CD4-positive, alpha-beta T cell treated with Interleukin-17A for 1 hour (primary cell): ENCODE results near the gene BHLHA15.
A peak's percentile ranks its signal among the peaks of the same experiment; 100 is the strongest.

Source experiments
- DNase-seq: peaks from one replicate; pipeline ENCODE4 v3.0.0-alpha.2; 2020

The BHLHA15 gene

DNA sequence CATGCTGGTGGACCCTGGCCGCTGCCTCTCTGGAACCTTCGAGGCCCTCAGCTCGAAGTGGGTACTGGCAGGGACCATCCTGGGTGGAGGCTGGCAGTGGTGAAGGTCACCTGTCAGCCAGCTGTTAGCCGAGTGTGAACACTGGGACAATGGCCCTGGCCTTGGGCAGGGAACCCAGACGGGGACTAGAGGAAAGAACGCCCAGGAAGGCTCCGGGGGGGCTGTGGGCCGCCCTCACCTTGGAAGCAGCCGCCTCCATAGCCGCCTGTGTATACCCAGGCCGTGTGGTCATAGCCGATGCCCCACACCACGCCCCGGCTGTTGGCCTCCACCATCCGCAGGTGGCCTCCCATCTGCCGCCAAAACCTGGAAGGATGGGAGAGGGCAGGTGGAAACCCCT, 17.6 kb downstream of the BHLHA15 start:
- no peak for DNase-seq

DNA sequence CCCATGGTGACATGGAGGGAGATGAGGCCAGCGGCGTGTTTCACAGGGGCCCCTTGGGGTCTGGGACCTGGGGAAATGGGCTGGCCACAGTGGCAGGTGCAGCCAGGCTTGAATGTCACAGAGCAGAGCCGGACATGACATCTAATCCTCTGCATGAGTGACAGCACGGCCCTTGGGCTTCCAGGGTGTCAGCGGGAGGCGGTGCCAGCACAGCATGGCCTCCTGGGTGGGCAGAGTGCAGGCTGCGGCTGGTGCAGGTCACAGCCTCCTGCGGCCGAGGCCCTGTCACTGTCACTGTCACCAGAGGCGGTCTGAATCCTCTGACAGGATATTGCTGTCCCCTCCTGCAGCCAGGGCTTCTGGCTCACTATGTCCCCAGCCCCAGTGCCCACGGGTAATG, 18.2 kb downstream of the BHLHA15 start:
- DNase-seq = no peak

DNA sequence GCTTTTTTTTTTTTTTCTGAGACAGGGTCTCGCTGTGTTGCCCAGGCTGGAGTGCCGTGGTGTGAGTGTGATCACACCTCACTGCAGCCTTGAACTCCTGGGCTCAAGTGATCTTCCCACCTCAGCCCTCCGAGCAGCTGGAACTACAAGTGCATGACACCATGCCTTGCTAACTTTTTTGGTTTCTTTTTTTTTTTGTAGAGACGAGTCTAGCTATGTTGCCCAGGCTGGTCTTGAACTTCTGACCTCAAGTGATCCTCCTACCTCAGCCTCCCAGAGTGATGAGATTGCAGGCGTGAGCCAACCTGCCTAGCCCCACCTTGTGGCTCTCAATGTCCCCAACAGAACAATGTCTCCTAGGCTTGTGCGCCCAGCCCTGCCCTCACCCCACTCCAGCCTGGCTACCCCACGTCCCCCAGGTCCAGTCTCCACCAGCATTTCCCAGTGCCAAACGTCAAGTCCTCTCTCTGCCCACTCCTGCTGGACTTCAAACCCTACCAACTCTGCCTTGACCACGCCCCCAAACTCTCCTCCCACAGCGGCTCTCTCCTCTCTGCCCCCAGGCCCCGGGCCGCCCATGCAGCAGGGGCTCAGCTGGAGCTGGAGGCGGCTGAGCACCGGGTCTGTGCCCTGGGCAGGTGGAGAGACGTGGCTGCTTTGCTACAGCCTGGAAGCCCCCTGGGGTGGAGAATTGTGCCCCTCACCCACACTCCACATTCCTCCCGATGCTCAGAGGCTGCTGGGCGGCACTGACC, 18.9 kb downstream of the BHLHA15 start:
- DNase-seq = no peak

DNA sequence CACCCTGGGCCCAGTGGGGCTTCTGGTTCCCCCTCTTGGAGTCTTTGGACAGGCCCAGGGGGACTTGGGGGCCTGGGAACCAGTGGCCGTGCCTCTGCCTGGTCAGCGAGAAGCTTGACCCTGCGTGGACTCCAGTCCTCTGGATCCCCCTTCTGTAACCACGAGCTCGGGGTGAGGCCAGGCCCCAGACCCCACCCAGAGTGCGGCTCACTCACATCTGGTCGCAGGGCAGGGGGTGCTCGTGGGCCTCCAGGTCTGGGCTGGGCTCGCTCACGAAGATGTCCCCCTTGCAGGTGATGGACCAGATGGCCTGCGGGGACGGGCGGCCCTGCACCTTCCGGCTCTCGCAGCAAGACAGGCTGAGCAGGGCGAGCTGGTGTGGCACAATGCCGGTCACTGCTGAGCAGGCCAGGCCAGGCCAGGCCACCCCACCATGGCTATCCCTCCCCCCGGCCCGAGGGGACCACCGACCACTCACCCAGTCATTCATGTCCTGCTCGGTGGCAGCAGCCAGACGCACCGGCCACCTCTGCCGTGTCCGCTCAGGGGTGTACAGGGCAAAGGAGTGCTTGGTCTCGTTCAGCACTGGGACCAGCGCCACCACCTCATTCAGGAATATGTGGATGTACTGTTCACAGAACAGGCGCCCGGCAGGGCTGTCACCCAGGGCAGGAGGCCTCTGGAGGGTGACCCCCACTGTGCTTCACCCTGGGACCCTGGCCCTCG, 19.7 kb downstream of the BHLHA15 start:
- no peak for DNase-seq

DNA sequence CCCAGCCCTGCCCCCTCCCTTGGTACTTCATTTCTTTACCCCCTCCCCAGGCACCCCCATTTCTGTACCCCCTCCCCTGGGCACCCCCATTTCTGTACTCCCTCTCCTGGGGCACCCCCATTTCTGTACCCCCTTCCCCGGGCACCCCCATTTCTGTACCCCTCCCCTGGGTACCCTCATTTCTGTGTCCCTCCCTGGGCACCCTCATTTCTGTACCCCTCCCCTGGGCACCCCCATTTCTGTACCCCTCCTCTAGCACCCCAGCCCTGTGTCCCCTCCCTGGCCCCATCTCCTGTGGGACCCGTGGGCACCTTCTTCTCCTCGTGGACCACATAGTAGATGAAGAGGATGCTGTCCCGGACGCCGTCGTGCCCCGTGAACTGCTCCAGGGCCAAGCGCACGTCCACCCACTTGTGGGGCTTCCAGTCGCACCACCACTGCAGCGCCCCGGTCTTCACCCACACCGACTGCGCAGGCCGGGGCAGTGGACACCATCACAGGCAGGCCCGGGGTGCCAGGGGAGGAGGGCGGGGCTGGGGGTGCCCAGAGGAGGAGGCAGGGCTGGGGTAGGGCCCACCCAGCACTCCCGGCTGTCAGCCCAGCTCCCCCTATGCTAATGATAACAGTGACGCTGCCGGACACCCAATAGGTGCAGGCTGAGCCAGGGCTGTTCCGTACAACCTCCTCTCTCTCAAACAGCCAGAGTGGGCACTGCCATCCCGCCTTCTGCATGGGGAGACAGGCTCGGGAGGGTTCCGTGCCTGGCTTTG, 20.4 kb downstream of the BHLHA15 start:
- no peak for DNase-seq

DNA sequence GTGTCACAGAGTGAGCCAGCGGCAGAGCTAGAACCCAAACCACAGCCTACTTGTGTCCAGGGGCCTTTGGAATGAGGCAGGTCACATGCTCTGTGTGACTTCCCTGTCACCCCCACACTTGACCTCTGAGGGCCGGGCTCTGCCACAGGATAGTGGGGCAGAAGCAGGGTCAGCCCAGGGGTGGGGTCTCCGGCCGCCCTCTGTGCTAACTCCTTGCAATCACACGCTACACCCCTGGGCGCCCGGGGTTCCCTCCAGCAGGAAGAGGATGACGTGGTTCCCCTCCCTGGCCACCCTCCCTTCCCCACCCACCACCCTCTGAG, 21.0 kb downstream of the BHLHA15 start:
- no peak for DNase-seq

DNA sequence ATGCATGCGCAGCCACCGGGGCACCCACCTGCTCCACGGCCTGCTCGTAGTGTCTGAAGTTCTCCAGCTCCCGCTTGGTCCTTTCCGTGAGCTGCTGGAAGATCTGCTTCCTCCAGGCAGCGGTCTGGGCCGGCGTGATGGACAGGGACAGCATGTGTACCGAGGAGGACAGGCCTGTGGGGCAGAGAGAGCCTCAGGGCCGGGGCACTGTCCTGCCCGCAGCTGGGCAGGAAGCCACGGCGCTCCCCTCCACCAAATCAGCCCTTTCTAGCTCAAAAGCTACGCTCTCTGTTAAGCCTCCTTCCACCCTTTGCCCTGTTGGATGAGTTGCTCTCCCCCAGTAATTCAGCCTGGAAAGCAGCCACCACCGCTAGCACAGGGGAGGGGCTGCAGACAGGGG, 21.6 kb downstream of the BHLHA15 start:
- no peak for DNase-seq

DNA sequence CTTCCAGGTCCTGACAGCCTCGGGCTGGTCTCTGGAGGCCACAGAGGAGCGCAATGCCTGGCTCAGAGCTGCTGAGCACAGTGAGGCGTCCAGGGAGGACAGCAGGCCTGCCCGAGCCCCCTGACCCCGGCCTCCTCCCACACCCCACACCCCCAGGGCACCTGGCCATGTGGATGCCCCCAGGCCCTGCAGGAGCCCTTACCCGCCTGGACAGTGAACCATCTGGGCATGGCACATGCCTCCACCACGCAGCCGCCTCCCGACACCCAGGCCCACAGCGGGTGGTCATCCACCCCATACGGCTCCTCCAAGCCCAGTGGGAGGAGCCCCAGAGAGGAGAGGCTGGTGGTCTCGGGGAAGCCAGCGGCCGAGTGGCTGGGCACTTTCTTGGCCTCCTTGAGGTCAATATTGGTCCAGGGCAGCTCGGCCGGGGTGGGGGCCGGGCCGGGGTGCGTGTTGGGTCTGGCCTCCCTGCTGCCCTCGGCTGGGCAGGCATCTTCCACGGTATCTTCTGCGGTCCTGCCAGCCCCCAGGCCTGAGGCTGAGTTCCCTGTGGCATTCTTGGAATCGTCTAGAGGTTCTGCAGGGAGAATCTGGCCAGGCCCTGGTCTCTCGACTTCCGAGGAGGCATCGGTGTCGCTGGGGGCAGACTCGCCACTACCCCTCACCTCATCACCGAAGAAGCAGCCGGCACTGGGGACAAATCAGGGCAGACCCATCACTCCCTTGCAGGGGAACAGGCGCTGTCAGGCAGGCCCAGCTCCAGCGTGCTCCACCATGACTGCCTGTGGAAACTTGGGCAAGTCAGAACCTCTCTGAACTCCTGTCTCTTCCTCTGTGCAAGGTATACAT, 22.2 kb downstream of the BHLHA15 start:
- DNase-seq = no peak

DNA sequence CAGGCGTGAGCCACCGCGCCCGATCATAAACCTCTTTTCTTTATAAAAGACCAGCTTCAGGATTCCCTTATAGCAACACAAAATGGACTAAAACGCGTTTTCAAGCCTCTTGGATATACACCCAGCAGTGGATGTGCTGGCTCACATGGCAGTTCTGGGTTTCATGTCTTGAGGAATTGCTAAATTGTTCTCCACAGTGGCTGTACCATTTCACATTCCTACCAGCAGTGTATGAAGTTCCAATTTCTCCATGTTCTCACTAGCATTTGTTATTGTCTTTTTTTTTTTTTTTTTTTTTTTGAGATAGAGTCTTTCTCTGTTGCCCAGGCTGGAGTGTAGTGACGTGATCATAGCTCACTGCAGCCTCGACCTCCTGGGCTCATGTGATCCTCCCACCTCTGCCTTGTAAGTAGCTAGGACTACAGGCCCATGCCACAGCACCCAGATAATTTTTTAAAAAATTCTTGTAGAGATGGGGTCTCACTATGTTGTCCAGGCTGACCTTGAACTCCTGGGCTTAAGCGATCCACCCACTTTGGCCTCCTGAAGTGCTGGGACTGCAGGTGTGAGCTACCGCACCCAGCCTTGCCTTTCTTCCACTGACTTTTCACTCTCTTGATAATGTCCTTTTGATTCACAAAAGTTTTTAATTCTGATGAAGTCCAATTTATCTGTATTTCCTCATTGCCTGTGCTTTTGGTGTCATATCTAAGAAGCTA, 23.3 kb downstream of the BHLHA15 start:
- DNase-seq = no peak

DNA sequence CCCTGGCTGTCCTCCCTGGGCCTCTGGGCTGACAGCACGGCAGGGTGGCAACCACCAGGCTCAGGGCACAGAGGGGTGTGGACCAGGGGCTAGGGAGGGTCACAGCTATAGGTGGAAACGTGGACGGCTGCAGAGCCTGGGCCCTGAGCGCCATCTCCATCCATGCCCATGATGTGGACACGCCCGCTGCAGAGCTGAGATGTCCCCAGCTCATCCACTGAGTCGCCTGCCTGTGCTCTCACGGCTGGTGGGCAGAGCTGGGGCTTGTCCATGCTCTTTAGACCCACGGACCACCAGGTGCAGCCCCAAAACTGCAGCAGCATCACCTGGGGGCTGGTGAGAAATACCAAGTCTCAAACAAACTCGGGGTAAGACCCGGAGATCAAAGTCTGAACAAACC, 24.7 kb downstream of the BHLHA15 start:
- no peak for DNase-seq

DNA sequence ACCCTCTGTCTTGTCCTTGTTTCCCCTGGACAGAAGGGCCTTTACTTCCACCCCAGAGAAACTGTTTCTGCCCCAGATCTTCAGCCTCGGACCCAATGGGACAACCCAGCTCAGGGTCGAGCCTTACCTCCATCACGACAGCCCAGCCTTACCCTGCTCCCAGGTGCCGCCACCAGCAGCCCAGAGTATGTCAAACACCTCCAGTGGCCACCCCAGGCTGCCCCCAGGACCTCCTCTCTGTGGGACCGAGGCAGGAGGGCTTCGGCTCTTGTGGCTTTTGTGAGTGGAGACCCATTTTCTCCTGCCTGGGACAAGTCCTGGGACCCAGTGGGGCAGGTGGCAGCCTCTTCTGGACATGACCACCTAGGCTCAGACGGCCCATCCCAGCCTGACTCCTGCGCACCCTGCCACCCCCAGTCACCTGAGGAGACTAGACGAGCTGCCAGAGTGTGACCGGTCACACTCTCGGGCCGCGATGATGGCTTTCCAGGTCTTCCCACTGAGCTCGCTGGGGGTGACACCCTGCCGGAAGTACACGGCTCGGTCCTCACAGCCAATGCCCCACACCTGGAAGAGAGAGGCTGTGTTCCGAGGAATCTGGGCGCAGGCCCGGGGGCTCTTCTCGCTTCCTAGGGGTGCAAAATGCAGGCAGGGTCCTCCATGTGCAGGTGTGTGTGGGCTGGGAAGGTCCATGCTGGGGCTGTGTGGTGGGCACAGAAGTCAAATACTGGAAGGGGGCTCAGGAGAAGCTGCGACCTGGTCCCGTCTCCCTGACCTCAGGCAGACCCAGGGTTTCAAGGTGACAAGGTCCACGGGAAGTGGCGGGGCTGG, 25.3 kb downstream of the BHLHA15 start:
- DNase-seq = no peak

DNA sequence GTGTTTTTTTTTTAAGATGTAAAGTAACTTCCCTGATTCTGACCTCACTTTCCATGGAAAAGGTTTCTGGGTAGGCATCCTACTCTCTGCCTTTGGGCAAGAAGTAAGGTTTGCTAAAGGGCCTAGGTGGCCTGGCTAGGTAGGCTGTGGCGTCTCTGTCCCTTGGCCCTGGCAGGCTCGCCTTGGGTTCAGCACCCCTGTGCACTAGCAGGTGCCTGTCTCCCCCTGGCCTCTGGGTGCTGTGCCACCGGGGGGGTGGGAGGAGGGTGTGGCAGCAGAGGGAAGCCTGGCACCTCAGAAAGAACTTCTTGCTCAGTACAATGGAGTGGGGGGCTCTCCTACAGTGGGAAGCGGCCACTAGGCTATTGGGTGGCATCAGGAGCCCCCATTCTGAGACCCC, 26.8 kb downstream of the BHLHA15 start:
- no peak for DNase-seq

DNA sequence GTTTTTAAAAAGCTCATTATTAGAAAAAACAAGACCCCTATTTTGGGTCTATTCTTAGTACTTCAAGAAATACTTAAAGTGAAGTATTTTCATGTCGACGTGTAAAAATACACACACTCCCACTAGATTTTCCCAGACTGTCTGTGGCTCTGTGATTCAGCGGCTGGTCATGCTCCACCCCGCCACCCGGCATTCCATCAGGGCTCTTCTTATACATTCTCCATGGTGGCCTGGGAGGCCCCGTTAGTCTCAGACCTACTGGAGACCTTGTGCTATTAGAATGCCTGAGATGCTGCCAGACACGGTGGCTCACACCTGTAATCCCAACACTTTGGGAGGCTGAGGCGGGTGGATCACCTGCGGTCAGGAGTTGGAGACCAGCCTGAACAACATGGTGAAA, 27.7 kb downstream of the BHLHA15 start:
- no peak for DNase-seq

DNA sequence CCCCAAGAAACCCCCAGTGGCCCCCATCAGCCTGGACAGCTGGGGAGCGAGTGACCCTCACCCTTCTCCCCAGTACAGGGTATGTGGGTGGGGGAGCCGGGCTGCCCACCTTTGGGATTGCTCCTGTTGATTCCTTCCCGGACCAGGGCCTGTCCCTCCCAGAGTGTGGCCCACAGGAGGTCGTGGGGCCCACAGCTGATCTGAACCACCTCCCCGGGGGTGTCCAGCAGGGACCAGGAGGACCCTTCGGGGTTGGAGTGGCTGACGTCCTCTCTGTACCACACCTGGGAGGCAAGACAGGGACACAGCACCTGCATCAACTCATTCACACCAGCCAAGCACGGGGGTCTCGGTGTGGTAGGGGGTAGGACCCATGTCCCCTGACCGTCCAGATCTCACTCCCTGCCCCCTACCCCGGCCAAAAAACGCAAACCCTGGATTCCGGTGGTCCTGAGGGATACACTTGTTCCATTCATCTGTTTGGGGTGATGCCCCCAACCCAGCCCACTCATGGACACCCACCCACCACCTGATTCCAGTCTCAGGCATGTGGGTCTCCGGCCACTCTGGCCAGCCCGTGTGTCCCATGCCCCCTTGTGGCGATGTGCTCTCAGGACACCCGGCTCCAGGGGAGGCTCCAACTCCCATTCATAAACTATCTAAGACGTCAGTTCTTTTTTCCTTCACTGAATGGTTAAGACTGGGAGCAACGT, 29.9 kb downstream of the BHLHA15 start:
- peak; percentile 13 for DNase-seq

DNA sequence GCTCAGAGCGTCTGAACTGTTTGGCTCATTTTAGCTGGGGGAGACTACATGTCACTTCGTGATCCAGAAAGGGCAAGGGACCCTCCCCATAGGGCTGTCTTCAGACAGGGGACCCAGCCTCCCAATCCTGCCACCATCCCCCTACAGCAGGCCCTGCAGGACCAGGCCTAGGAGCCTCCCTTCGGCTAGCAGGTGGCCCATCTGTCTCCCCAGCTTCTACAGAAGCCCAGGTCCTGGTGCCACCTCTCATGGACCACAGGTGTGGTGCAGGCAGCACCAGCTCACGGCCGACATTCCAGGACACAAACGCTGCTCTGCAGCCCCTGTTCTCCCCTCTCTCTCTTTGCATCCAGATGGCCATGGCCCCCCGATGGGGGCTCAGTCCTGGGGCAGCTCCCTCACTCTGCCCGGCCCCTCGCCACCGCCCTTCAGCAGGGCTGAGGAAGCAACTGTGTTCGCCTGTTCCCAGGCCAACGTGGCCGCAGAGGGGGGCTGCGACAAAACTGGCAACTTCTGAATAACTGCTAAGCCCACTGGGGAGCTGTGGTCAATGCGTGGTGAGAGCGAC, 30.5 kb downstream of the BHLHA15 start:
- no peak for DNase-seq

DNA sequence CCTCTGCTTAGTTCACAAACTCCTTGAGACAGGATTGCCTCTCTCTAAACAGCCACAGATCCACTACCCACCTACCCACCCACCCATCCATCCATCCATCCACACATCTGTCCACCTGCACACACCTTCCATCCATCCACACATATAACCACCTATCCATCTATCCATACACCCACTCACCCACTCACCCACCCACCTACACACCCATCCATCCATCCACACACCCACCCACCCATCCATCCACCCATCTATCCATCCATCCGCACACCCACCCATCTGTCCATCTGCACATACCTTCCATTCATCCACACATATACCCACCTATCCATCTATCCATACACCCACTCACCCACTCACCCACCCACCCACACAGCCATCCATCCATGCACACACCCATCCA, 31.1 kb downstream of the BHLHA15 start:
- no peak for DNase-seq

DNA sequence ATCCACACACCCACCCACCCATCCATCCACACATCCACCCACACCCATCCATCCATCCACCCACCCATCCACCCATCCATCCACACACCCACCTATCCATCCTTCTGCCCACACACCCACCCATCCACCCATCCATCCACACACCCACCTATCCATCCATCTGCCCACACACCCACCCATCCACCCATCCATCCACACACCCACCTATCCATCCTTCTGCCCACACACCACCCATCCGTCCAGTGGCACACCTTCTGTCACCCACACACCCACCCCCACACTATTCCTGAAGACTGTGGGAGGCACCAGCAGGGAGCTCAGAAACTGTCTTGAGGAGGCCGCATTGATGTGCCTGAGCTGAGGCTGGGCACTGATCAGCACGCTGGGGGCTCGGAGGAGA, 31.7 kb downstream of the BHLHA15 start:
- DNase-seq = no peak

DNA sequence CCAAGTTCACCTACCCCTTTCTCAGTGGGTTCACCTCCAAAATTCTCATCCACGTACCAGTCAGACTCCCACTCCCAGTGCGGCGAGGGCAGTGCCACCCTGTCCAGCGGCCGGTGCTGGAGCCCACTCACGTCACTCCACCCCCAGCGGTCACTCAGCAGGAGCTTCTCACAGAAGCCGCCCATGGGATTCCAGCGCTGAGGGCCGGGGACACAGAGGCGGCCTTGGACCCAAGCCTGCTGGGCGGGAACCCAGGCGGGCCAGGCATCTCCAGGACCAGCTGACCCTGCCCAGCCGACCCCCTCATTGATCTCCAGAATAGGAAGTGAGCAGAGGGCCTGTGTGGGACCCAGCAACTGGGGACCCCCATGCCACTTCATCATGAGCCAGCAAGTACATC, 33.6 kb downstream of the BHLHA15 start:
- no peak for DNase-seq

DNA sequence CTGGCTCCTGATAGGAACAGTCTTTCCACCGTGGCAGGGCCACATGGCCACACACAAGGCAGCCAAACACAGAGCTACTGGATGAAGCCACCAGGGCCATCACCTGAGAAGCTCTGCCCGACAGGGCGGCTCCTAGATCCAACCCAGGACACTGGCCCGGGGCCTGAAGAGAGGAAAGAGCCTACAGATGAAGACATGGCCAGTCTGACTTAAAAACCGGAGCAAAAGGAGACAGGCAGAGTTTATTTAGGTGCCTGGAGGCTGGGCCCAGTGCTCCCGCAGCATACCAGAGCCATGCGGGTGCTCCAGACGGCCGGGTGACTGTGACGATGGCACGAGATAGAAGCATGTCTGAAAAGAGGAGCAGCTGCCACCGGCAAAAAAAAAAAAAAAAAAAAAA, 36.9 kb downstream of the BHLHA15 start:
- no peak for DNase-seq

DNA sequence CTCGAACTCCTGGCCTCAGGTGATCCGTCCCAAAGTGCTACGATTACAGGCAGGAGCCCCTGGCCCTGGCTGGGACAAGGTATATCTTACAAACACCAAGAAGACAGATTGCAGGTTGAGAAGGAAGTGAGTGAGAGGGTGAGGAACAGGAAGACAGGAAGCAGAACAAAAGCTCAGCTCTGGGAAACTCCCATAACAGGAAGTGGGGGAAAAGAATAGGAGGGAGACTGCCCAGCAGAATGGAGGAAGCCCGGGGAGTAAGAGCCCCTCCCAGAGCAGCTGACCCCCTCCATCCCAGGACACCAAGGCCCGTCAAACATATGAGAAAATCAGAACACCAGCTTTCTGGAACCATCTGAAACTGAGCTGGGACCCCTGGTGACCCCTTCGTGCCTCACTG, 37.9 kb downstream of the BHLHA15 start:
- DNase-seq = peak; percentile 19
